ENCODE measurements around the gene DUSP12.

DNA sequence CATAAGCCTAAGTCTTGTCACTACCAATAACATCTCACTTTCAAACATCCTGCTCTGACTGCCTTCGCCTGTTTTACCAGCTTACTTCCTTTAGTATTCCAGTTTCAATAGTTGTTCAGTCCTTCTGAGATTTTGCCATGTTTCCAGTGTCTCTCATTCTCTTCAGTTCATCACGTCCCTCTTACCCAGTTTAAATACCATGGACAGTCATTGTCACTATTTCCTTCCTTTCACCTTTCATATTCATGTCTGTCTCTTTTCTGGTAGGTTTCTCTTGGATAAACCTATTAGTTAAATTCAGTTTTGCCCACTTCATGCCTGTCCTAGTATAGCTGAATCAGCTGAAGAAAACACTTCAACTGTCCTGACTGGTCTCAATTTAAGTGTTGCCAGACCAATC, 22.4 kb downstream of the DUSP12 start:
- TF ChIP-seq, protein P1, sequence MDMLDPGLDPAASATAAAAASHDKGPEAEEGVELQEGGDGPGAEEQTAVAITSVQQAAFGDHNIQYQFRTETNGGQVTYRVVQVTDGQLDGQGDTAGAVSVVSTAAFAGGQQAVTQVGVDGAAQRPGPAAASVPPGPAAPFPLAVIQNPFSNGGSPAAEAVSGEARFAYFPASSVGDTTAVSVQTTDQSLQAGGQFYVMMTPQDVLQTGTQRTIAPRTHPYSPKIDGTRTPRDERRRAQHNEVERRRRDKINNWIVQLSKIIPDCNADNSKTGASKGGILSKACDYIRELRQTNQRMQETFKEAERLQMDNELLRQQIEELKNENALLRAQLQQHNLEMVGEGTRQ (IDR thresholded peaks at IDR 0.05), result no peak
- TF ChIP-seq JUN (IDR thresholded peaks at IDR 0.05) (no peak), SREBF2 (IDR thresholded peaks at IDR 0.05) (no peak), POLR2A (IDR thresholded peaks at IDR 0.05; ENCODE audit: low read length) (no peak), ZC3H11A (IDR thresholded peaks at IDR 0.05) (no peak), EP300 (IDR thresholded peaks at IDR 0.05) (no peak), CEBPB (IDR thresholded peaks at IDR 0.05) (no peak), ESRRA (IDR thresholded peaks at IDR 0.05; ENCODE audit: borderline replicate concordance, low read length) (no peak)
- TF ChIP-seq, protein P2, sequence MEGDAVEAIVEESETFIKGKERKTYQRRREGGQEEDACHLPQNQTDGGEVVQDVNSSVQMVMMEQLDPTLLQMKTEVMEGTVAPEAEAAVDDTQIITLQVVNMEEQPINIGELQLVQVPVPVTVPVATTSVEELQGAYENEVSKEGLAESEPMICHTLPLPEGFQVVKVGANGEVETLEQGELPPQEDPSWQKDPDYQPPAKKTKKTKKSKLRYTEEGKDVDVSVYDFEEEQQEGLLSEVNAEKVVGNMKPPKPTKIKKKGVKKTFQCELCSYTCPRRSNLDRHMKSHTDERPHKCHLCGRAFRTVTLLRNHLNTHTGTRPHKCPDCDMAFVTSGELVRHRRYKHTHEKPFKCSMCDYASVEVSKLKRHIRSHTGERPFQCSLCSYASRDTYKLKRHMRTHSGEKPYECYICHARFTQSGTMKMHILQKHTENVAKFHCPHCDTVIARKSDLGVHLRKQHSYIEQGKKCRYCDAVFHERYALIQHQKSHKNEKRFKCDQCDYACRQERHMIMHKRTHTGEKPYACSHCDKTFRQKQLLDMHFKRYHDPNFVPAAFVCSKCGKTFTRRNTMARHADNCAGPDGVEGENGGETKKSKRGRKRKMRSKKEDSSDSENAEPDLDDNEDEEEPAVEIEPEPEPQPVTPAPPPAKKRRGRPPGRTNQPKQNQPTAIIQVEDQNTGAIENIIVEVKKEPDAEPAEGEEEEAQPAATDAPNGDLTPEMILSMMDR (IDR thresholded peaks at IDR 0.05), result no peak
- TF ChIP-seq, protein P3, sequence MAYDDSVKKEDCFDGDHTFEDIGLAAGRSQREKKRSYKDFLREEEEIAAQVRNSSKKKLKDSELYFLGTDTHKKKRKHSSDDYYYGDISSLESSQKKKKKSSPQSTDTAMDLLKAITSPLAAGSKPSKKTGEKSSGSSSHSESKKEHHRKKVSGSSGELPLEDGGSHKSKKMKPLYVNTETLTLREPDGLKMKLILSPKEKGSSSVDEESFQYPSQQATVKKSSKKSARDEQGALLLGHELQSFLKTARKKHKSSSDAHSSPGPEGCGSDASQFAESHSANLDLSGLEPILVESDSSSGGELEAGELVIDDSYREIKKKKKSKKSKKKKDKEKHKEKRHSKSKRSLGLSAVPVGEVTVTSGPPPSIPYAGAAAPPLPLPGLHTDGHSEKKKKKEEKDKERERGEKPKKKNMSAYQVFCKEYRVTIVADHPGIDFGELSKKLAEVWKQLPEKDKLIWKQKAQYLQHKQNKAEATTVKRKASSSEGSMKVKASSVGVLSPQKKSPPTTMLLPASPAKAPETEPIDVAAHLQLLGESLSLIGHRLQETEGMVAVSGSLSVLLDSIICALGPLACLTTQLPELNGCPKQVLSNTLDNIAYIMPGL (CRISPR knock-in tag; IDR thresholded peaks at IDR 0.05; ENCODE audit: borderline replicate concordance), result no peak
